Measurements from ENCODE around the gene VSIG10. TPM values are rescaled to one million over a fixed set of nuclear protein-coding genes. Genes with fewer than 3 reads are reported as not detected.

The VSIG10 gene
- total RNA-seq, 1 experiment from 2014 or later, result 97.4 TPM

DNA sequence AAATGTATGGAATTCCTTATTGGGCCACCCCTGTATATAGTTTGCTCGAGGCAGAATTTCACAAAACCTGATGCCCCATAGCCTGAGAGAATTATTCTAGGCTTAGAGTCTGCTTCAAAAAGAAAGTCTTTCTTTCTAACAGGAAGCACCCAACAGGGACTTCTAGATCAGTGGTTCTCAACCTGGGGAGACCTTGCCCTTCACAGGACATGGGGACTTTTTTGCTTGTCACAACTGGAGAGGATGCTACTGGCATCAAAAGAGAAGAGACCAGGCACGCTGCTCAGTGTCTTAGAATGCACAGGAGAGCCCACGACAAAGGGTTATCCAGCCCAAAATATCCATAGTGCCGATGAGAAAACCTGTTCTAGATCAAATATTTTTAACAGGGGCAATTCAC, 61.7 kb downstream of the VSIG10 start:
- H3K9me3 Mint-ChIP-seq, result no peaks in the 10 kb centered on the region
- Histone ChIP-seq H2BK12ac (ENCODE audit: insufficient read length, low read depth, low read length) (no peak overlapping the region), H2BK15ac (ENCODE audit: low read depth, low read length) (no peak overlapping the region), H4K8ac (replicated peaks; ENCODE audit: insufficient read length, low read depth, low read length) (no peak overlapping the region), H3K23ac (ENCODE audit: insufficient read length, low read depth, low read length) (no peak overlapping the region), H3K9ac (ENCODE audit: extremely low read depth, insufficient read length, low read length) (no peak overlapping the region), H2AFZ (ENCODE audit: low read length) (no peak overlapping the region), H4K5ac (ENCODE audit: insufficient read length, low read depth, low read length) (no peak overlapping the region), H3K27ac (ENCODE audit: insufficient read length, low read depth, low read length) (no peak overlapping the region), H2BK120ac (ENCODE audit: low read depth, low read length, poor library complexity, severe bottlenecking) (no peak overlapping the region), H3K9me3 (ENCODE audit: control insufficient read depth, low read depth, low read length) (no peaks in the 10 kb centered on the region), H3K79me1 (ENCODE audit: insufficient read depth, low read depth, low read length, poor library complexity, severe bottlenecking) (no peaks in the 10 kb centered on the region), H3K79me2 (ENCODE audit: insufficient read depth, low read length) (no peaks in the 10 kb centered on the region), H3K56ac (ENCODE audit: insufficient read length, low read depth, low read length) (no peak overlapping the region), H3K27me3 (ENCODE audit: insufficient read depth, low read length) (no peaks in the 10 kb centered on the region), H2AK5ac (ENCODE audit: insufficient read length, low read length) (no peak overlapping the region), H2BK5ac (ENCODE audit: insufficient read length, low read length) (no peak overlapping the region), H3K14ac (ENCODE audit: insufficient read depth, low read length) (no peak overlapping the region), H3T11ph (ENCODE audit: low read length) (no peak overlapping the region), H4K91ac (ENCODE audit: insufficient read length, low read depth, low read length) (no peak overlapping the region), H2BK20ac (ENCODE audit: low read depth, low read length, poor library complexity, severe bottlenecking) (no peak overlapping the region), H3K4me2 (ENCODE audit: insufficient read depth, insufficient read length, low read length) (no peak overlapping the region), H3K23me2 (ENCODE audit: insufficient read length, low read depth, low read length, poor library complexity, severe bottlenecking) (no peaks in the 10 kb centered on the region), H3K4ac (ENCODE audit: low read depth, low read length) (no peak overlapping the region), H3K18ac (ENCODE audit: insufficient read length, low read depth, low read length) (no peak overlapping the region), H3K4me1 (ENCODE audit: insufficient read depth, low read length) (no peaks in the 10 kb centered on the region), H4K20me1 (ENCODE audit: control insufficient read depth, insufficient read depth, insufficient read length) (no peaks in the 10 kb centered on the region)
- H3K27ac Mint-ChIP-seq, result no peak overlapping the region
- peaks cover 40 to 89% (median 62%) of the 10 kb centered on the region in 3 experiments for H3K36me3 Mint-ChIP-seq (ENCODE audit: insufficient read depth in 1 of 3, low read depth in 3 of 3)
- peaks cover 0 to 9% of the 10 kb centered on the region in 2 experiments; a peak in 2 of 4 replicates for H3K4me1 Mint-ChIP-seq
- TF ChIP-seq, protein P1, sequence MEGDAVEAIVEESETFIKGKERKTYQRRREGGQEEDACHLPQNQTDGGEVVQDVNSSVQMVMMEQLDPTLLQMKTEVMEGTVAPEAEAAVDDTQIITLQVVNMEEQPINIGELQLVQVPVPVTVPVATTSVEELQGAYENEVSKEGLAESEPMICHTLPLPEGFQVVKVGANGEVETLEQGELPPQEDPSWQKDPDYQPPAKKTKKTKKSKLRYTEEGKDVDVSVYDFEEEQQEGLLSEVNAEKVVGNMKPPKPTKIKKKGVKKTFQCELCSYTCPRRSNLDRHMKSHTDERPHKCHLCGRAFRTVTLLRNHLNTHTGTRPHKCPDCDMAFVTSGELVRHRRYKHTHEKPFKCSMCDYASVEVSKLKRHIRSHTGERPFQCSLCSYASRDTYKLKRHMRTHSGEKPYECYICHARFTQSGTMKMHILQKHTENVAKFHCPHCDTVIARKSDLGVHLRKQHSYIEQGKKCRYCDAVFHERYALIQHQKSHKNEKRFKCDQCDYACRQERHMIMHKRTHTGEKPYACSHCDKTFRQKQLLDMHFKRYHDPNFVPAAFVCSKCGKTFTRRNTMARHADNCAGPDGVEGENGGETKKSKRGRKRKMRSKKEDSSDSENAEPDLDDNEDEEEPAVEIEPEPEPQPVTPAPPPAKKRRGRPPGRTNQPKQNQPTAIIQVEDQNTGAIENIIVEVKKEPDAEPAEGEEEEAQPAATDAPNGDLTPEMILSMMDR (conservative IDR thresholded peaks at IDR 0.05), result no peak
- WGBS (ENCODE audit: extremely low coverage, insufficient read length, low lambda C conversion rate), result no CpG with 5 or more reads among the region's 4 CpGs
- no peak for DNase-seq
- H3K4me3 Mint-ChIP-seq, result no peak overlapping the region
- H3K27me3 Mint-ChIP-seq (ENCODE audit: low read depth), result no peaks in the 10 kb centered on the region

Data from H9 (cell line).